Measurements from ENCODE around the gene TIRAP. TPM values are rescaled to one million over a fixed set of nuclear protein-coding genes. Genes with fewer than 3 reads are reported as not detected.

TIRAP gene
- polyA plus RNA-seq, 6 donors from 2014 or later, result 4.9 to 11.2 (median 9.9) TPM

DNA sequence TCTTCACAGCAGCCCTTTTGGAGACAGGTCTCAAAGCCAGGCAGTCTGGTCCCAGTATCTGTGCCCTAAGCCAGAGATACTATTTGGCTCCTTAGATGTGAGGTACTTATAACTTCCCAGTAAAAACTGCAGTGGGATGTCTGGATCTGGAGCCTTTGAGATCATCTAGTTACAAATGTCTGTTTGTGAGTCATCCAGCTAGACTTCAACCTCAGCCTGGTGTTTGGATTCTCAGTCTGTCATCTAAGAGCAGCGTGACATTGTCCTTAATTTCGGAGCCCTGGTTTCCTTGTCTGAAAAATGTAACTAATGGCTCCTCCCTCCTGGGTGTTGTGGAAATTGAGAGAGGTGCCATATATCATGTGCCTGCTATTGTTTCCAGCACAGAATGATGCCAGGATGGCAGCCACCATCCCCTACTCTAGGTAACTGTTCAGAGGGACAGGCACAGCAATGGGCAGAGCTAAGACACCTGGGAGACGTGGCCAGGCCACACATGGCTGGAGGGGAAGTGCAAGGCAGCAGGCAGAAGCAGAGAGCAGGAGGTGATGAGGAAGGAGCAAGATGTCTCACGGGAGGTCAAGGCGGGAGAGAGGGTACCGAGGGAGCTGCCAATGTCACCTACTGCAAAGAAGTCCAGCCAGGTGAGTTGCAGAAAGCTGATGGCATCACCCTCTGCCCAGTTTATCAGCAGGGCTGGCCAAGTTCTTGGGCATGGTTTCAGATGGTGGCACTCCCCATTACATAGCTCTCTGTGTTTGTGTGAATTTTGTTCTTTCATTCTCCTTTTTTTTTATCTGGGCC lies 52.0 kb downstream of the TIRAP start:
- Mint-ChIP-seq H3K9me3 (no peaks in the 10 kb centered on the region), H3K4me3 (no peak overlapping the region), H3K4me1 (peaks cover 6 to 12% (median 9%) of the 10 kb centered on the region in 3 donors), H3K27me3 (no peaks in the 10 kb centered on the region), H3K27ac (peak overlapping the region in 1 of 6 donors; percentile 89), H3K36me3 (peaks cover 23 to 56% of the 10 kb centered on the region in 2 donors)
- ATAC-seq (ENCODE audit: low read depth in 2 of 2) (no peak), DNase-seq (no peak)

GRCh38 chr11:126335463-126335760 lies 52.5 kb downstream of the TIRAP start:
- Mint-ChIP-seq H3K27ac (peak overlapping the region in 1 of 6 donors; percentile 78), H3K36me3 (peaks cover 23 to 58% of the 10 kb centered on the region in 2 donors), H3K4me1 (peaks cover 6 to 12% (median 9%) of the 10 kb centered on the region in 3 donors), H3K9me3 (no peaks in the 10 kb centered on the region), H3K27me3 (no peaks in the 10 kb centered on the region), H3K4me3 (no peak overlapping the region)
- no peak for ATAC-seq (ENCODE audit: low read depth in 2 of 2)
- no peak for DNase-seq

DNA sequence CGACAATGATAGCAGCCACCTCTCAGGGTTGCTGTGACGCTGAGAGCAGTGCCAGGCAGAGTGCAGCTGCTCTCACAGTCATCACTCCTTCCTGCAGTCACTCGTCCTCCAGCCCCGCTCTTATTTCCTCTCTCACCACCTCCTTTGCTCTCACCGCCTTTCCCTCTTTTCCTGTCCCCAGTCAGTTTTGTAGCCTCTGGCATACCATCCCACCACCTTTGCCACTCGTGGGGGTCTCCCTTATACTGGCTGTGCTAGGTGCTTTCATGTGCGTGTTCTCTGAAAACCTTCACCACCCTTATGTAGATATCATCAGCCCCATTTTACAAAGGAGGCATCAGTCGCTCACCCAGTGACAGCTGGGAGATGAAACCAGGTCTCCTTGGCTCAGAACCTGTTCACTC lies 53.2 kb downstream of the TIRAP start:
- no peaks in the 10 kb centered on the region for H3K9me3 Mint-ChIP-seq
- peaks cover 29 to 64% of the 10 kb centered on the region in 2 donors for H3K36me3 Mint-ChIP-seq
- peak overlapping the region in 3 of 6 donors; percentile 26 to 89 (median 74) for H3K27ac Mint-ChIP-seq
- H3K4me3 Mint-ChIP-seq, result no peak overlapping the region
- ATAC-seq (ENCODE audit: low read depth in 2 of 2) (no peak), DNase-seq (no peak)
- no peaks in the 10 kb centered on the region for H3K27me3 Mint-ChIP-seq
- H3K4me1 Mint-ChIP-seq, result peaks cover 6 to 12% (median 9%) of the 10 kb centered on the region in 3 donors

- Mint-ChIP-seq H3K9me3 (no peaks in the 10 kb centered on the region), H3K4me3 (no peak overlapping the region), H3K4me1 (peaks cover 6 to 12% (median 9%) of the 10 kb centered on the region in 3 donors), H3K27ac (peak overlapping the region in 2 of 6 donors; percentile 58 to 70), H3K36me3 (peaks cover 34 to 64% of the 10 kb centered on the region in 2 donors), H3K27me3 (no peaks in the 10 kb centered on the region)
- ATAC-seq (ENCODE audit: low read depth in 2 of 2) (no peak), DNase-seq (no peak)
These were observed 53.8 kb downstream of the TIRAP start for GRCh38 chr11:126336671-126337101.

GRCh38 chr11:126337126-126337473 lies 54.2 kb downstream of the TIRAP start:
- ATAC-seq (ENCODE audit: low read depth in 2 of 2) (no peak), DNase-seq (no peak)
- peak overlapping the region in 3 of 6 donors; percentile 37 to 70 (median 58) for H3K27ac Mint-ChIP-seq
- H3K9me3 Mint-ChIP-seq, result no peaks in the 10 kb centered on the region
- no peaks in the 10 kb centered on the region for H3K27me3 Mint-ChIP-seq
- peaks cover 36 to 67% of the 10 kb centered on the region in 2 donors for H3K36me3 Mint-ChIP-seq
- H3K4me3 Mint-ChIP-seq, result no peak overlapping the region
- H3K4me1 Mint-ChIP-seq, result peaks cover 6 to 12% (median 9%) of the 10 kb centered on the region in 3 donors

DNA sequence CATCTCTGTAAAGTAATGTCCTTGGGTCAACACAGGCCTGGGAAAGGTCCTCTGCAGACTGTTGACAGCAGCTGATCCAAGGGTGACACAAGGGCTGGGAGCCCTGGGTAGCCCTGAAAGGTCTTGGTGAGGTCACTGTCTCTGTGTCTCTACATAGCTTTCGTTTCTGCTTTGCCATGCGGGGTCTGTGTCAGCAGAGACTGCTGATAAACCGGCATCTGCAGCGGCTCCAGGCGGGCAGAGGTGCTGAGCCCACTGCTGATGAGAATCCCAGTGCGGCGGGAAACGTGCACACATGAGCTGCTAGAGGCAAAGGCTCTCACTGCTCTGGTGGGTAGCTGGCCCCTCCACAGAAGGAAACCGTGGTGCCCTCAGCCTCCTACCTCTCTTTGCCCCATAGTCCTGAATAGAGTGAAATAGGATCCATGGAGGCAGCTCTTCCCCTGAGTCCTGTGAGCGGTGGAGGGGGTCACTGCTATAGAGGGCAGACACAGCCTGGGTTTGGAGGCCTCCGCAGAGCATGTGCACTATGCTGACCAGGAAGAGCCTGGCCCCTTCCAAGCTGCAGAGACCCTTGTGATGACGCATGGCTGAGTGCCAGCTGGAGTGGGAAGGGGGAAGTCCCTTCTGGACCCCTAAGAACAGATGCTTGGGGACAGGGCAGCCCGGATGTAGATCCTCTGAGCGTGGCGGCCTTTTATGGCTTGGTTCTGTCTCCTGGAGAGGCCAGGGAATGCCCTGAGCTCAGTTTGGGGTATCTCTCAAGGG lies 54.8 kb downstream of the TIRAP start:
- peak overlapping the region in 1 of 6 donors; percentile 52 for H3K27ac Mint-ChIP-seq
- H3K36me3 Mint-ChIP-seq, result peaks cover 31 to 69% of the 10 kb centered on the region in 2 donors
- H3K27me3 Mint-ChIP-seq, result no peaks in the 10 kb centered on the region
- no peak overlapping the region for H3K4me3 Mint-ChIP-seq
- H3K9me3 Mint-ChIP-seq, result no peaks in the 10 kb centered on the region
- peaks cover 6 to 12% (median 9%) of the 10 kb centered on the region in 3 donors for H3K4me1 Mint-ChIP-seq
- DNase-seq, result no peak
- no peak for ATAC-seq (ENCODE audit: low read depth in 2 of 2)

- Mint-ChIP-seq H3K27me3 (no peaks in the 10 kb centered on the region), H3K4me3 (no peak overlapping the region), H3K4me1 (peaks cover 6 to 12% (median 9%) of the 10 kb centered on the region in 3 donors), H3K9me3 (no peaks in the 10 kb centered on the region), H3K27ac (peak overlapping the region in 1 of 6 donors; percentile 85), H3K36me3 (peaks cover 34 to 65% of the 10 kb centered on the region in 2 donors)
- ATAC-seq (ENCODE audit: low read depth in 2 of 2) (no peak), DNase-seq (no peak)
These were observed 55.6 kb downstream of the TIRAP start for GRCh38 chr11:126338346-126339055.

- H3K4me3 Mint-ChIP-seq, result no peak overlapping the region
- ATAC-seq (ENCODE audit: low read depth in 2 of 2), result no peak
- H3K27me3 Mint-ChIP-seq, result no peaks in the 10 kb centered on the region
- H3K4me1 Mint-ChIP-seq, result peaks cover 6 to 12% (median 9%) of the 10 kb centered on the region in 3 donors
- H3K36me3 Mint-ChIP-seq, result peaks cover 31 to 66% of the 10 kb centered on the region in 2 donors
- no peaks in the 10 kb centered on the region for H3K9me3 Mint-ChIP-seq
- no peak for DNase-seq
- H3K27ac Mint-ChIP-seq, result no peak overlapping the region
These were observed 56.4 kb downstream of the TIRAP start for GRCh38 chr11:126339073-126339862.

DNA sequence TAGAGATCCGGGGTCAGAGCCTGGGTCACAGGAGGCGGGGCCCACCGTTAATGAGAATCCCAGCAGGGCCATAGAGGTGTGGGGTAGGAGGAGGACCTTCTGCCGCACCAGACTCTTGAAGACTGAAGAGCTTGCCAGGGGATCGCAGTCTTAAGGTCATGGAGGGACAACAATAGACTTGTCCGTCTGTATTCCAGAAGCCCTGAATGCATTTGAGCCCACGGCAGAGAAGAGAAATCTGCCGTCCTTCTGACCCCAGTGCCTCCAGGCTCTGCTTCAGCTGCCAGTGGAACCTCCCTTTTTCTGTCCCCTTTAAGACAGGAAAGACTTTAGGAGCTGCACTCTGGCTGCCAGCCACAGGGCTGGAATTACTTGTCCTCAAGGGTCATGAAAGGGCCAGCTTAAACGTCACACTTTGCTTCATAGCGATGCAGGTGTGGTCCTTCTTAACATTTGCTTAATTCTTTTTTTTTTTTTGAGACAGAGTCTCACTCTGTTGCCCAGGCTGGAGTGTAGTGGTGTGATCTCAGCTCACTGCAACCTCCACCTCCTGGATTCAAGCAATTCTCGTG lies 57.1 kb downstream of the TIRAP start:
- no peak overlapping the region for H3K4me3 Mint-ChIP-seq
- ATAC-seq (ENCODE audit: low read depth in 2 of 2) (no peak), DNase-seq (no peak)
- no peaks in the 10 kb centered on the region for H3K27me3 Mint-ChIP-seq
- H3K27ac Mint-ChIP-seq, result no peak overlapping the region
- peaks cover 36 to 68% of the 10 kb centered on the region in 2 donors for H3K36me3 Mint-ChIP-seq
- no peaks in the 10 kb centered on the region for H3K9me3 Mint-ChIP-seq
- peaks cover 6 to 9% (median 7%) of the 10 kb centered on the region in 3 donors for H3K4me1 Mint-ChIP-seq

DNA sequence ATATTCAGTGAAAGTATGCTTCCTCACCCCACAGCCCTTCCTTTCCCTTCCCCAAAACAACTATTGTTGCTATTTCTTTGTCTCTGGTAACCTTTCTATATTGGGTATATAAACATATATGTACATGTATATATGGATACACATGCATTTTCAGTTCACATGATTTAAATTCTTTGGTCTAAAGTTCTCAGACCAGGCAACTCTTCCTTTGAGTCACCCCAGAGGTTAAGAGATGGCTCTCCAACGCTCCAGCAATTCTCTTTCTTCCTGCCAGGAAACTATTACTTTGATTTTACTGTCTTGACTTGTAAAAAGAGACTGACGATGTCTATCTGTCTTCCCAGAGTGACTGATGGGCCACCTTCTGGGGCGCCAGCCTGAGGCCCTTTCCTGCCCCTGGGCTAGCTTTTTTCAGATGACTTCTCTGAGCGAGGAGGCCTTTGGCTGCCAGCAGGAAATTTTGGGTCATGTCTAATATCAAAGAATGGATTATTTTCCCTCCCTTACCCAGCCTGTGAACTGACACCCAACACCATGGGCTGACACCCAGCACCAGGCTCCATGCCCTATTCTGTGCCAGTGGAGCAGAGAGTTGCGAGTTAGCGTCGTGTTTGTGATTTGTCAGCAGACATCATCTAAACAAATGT lies 58.2 kb downstream of the TIRAP start:
- DNase-seq (no peak), ATAC-seq (ENCODE audit: low read depth in 2 of 2) (no peak)
- Mint-ChIP-seq H3K9me3 (no peaks in the 10 kb centered on the region), H3K4me3 (no peak overlapping the region), H3K36me3 (peaks cover 35 to 63% of the 10 kb centered on the region in 2 donors), H3K27ac (peak overlapping the region in 3 of 6 donors; percentile 26 to 59 (median 49)), H3K4me1 (peaks cover 4 to 5% (median 4%) of the 10 kb centered on the region in 3 donors), H3K27me3 (no peaks in the 10 kb centered on the region)

GRCh38 chr11:126341760-126342161 lies 58.9 kb downstream of the TIRAP start:
- Mint-ChIP-seq H3K4me1 (no peaks in the 10 kb centered on the region), H3K27ac (no peak overlapping the region), H3K36me3 (peaks cover 32 to 59% of the 10 kb centered on the region in 2 donors), H3K27me3 (no peaks in the 10 kb centered on the region), H3K9me3 (no peaks in the 10 kb centered on the region), H3K4me3 (no peak overlapping the region)
- ATAC-seq (ENCODE audit: low read depth in 2 of 2) (no peak), DNase-seq (no peak)

DNA sequence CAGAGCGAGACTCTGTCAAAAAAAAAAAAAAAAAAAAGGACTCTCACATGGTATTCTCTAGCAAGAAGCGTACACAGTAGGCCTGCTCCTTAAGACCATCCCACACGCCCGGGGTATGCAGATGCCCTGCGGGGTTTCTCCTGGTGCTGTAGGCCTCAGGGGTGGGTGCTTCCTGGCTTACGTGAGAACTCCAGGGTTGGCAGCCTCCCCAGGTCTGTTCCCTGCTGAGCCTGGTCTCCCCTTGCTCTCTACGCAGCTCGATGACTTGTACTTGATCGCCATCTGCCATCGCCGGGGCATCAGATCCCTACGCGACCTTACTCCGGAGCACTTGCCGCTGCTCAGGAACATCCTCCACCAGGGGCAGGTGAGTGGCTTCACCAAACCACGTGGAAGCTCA lies 60.2 kb downstream of the TIRAP start:
- no peak overlapping the region for H3K4me3 Mint-ChIP-seq
- no peaks in the 10 kb centered on the region for H3K27me3 Mint-ChIP-seq
- H3K36me3 Mint-ChIP-seq, result peaks cover 32 to 59% of the 10 kb centered on the region in 2 donors
- H3K27ac Mint-ChIP-seq, result peak overlapping the region in 1 of 6 donors; percentile 13
- H3K9me3 Mint-ChIP-seq, result no peaks in the 10 kb centered on the region
- no peaks in the 10 kb centered on the region for H3K4me1 Mint-ChIP-seq
- DNase-seq, result no peak
- ATAC-seq (ENCODE audit: low read depth in 2 of 2), result no peak
